ENCODE results near the gene CASP10. TPM values are rescaled to one million over a fixed set of nuclear protein-coding genes. Genes with fewer than 3 reads are reported as not detected.
"Not testable (repeated sequence)": the region's sequence is repeated elsewhere in the genome, so short reads cannot be mapped to it uniquely, and the experiment has no call there.

The CASP10 gene
- polyA plus RNA-seq, 1 experiment: 2.6 TPM

GRCh38 chr2:201183365-201183727 lies 405 bp downstream of the CASP10 start:
- POLR2A ChIA-PET: no interaction called here
- H3K9me3 ChIP-seq (ENCODE audit: control insufficient read depth, insufficient read depth, low read length): peaks cover 6% of the 10 kb centered on the region
- no peak overlapping the region for H3K27ac ChIP-seq (ENCODE audit: low read depth, low read length)
- DNase-seq (ENCODE audit: low read depth, low spot score): no peak
- no peak for TF ChIP-seq CTCF (IDR thresholded peaks at IDR 0.05; ENCODE audit: low read depth, low read length)
- peaks cover 3% of the 10 kb centered on the region for H3K27me3 ChIP-seq (ENCODE audit: control insufficient read depth, insufficient read depth, low read length)
- CTCF ChIA-PET: interaction anchor here (1.0 to 2.3 kb wide), 8 partner anchors 8 to 282 kb away, joined by 3 to 28 read pairs (median 4); no protein-coding TSS in a partner anchor
- peak overlapping the region; percentile 45 for H3K4me3 ChIP-seq (ENCODE audit: low read depth, low read length)

GRCh38 chr2:201183835-201184234 lies 894 bp downstream of the CASP10 start:
- DNase-seq (ENCODE audit: low read depth, low spot score); H3K27me3 ChIP-seq (ENCODE audit: control insufficient read depth, insufficient read depth, low read length); H3K27ac ChIP-seq (ENCODE audit: low read depth, low read length); POLR2A ChIA-PET; H3K9me3 ChIP-seq (ENCODE audit: control insufficient read depth, insufficient read depth, low read length); H3K4me3 ChIP-seq (ENCODE audit: low read depth, low read length): not testable (repeated sequence)
- CTCF ChIA-PET: interaction anchor here (1.3 to 2.3 kb wide), 2 partner anchors 26 to 49 kb away, joined by 4 to 28 read pairs; no protein-coding TSS in a partner anchor

- DNase-seq (ENCODE audit: low read depth, low spot score); H3K27me3 ChIP-seq (ENCODE audit: control insufficient read depth, insufficient read depth, low read length); H3K4me3 ChIP-seq (ENCODE audit: low read depth, low read length); H3K27ac ChIP-seq (ENCODE audit: low read depth, low read length); H3K9me3 ChIP-seq (ENCODE audit: control insufficient read depth, insufficient read depth, low read length); POLR2A ChIA-PET: not testable (repeated sequence)
- CTCF ChIA-PET: interaction anchor here (2.3 kb wide), 1 partner anchor 48 kb away, joined by 28 read pairs; no protein-coding TSS in a partner anchor
These were observed 1.3 kb downstream of the CASP10 start for GRCh38 chr2:201184248-201184647.

GRCh38 chr2:201185863-201186262 lies 2.9 kb downstream of the CASP10 start:
- CTCF ChIA-PET: interaction anchor here (1.3 to 1.4 kb wide), 2 partner anchors 27 to 46 kb away, joined by 3 to 9 read pairs; no protein-coding TSS in a partner anchor
- no peak for DNase-seq (ENCODE audit: low read depth, low spot score)
- TF ChIP-seq CTCF (IDR thresholded peaks at IDR 0.05; ENCODE audit: low read depth, low read length): no peak
- Histone ChIP-seq H3K27me3 (ENCODE audit: control insufficient read depth, insufficient read depth, low read length) (peaks cover 3% of the 10 kb centered on the region), H3K9me3 (ENCODE audit: control insufficient read depth, insufficient read depth, low read length) (peaks cover 2% of the 10 kb centered on the region; the same call in 1 of the 2 replicates), H3K27ac (ENCODE audit: low read depth, low read length) (no peak overlapping the region), H3K4me3 (ENCODE audit: low read depth, low read length) (no peak overlapping the region)
- POLR2A ChIA-PET: no interaction called here

- no peak for TF ChIP-seq CTCF (IDR thresholded peaks at IDR 0.05; ENCODE audit: low read depth, low read length)
- no peak for DNase-seq (ENCODE audit: low read depth, low spot score)
- Histone ChIP-seq H3K4me3 (ENCODE audit: low read depth, low read length) (no peak overlapping the region), H3K9me3 (ENCODE audit: control insufficient read depth, insufficient read depth, low read length) (peaks cover 2% of the 10 kb centered on the region; the same call in 1 of the 2 replicates), H3K27ac (ENCODE audit: low read depth, low read length) (no peak overlapping the region), H3K27me3 (ENCODE audit: control insufficient read depth, insufficient read depth, low read length) (peaks cover 3% of the 10 kb centered on the region)
- CTCF ChIA-PET: no interaction called here
- POLR2A ChIA-PET: no interaction called here
These were observed 4.0 kb downstream of the CASP10 start for GRCh38 chr2:201186982-201187381.

- no peak for TF ChIP-seq CTCF (IDR thresholded peaks at IDR 0.05; ENCODE audit: low read depth, low read length)
- DNase-seq (ENCODE audit: low read depth, low spot score): no peak
- H3K27ac ChIP-seq (ENCODE audit: low read depth, low read length): no peak overlapping the region
- H3K4me3 ChIP-seq (ENCODE audit: low read depth, low read length): no peak overlapping the region
- POLR2A ChIA-PET: no interaction called here
- H3K27me3 ChIP-seq (ENCODE audit: control insufficient read depth, insufficient read depth, low read length): peaks cover 5% of the 10 kb centered on the region
- H3K9me3 ChIP-seq (ENCODE audit: control insufficient read depth, insufficient read depth, low read length): peaks cover 2% of the 10 kb centered on the region; the same call in 1 of the 2 replicates
- CTCF ChIA-PET: interaction anchor here (0.7 to 1.4 kb wide), 2 partner anchors 11 to 43 kb away, joined by 3 read pairs; no protein-coding TSS in a partner anchor
These were observed 5.5 kb downstream of the CASP10 start for GRCh38 chr2:201188449-201188848.

Data from AG04450 (cell line).